Immature natural killer cell (primary cell): ENCODE results near the gene PRR20G. TPM values are rescaled to one million over a fixed set of nuclear protein-coding genes. Genes with fewer than 3 reads are reported as not detected.
A peak's percentile ranks its signal among the peaks of the same experiment; 100 is the strongest.

Experiments used
- DNase-seq, 3 donors: peaks; one replicate each; pipeline ENCODE4 v3.0.0; 2022; ENCODE audit warnings: mixed read lengths in 1 of 3
- H3K27ac Mint-ChIP-seq, 6 donors: one replicate each; pipeline ENCODE4 v1.8.0; 2020; ENCODE audit warnings: mixed read lengths in 6 of 6, mild to moderate bottlenecking in 5 of 6, inconsistent platforms in 4 of 6, moderate library complexity in 3 of 6
- H3K27me3 Mint-ChIP-seq, 3 donors: one replicate each; pipeline ENCODE4 v1.8.0; 2020 to 2021; ENCODE audit warnings: low read depth in 3 of 3, mild to moderate bottlenecking in 3 of 3, mixed read lengths in 3 of 3, moderate library complexity in 3 of 3, inconsistent platforms in 1 of 3
- H3K36me3 Mint-ChIP-seq, 3 donors: one replicate each; pipeline ENCODE4 v1.8.0; 2020; ENCODE audit warnings: mixed read lengths in 3 of 3, inconsistent platforms in 2 of 3, mild to moderate bottlenecking in 2 of 3
- H3K4me1 Mint-ChIP-seq, 2 donors: one replicate each; pipeline ENCODE4 v1.8.0; 2020; ENCODE audit warnings: inconsistent platforms in 2 of 2, mild to moderate bottlenecking in 2 of 2, mixed read lengths in 2 of 2, moderate library complexity in 1 of 2
- H3K4me3 Mint-ChIP-seq, 5 donors: one replicate each; pipeline ENCODE4 v1.8.0; 2020; ENCODE audit warnings: mild to moderate bottlenecking in 5 of 5, mixed read lengths in 5 of 5, inconsistent platforms in 3 of 5, moderate library complexity in 3 of 5
- H3K9me3 Mint-ChIP-seq, 6 donors: one replicate each; pipeline ENCODE4 v1.8.0; 2020; ENCODE audit warnings: mild to moderate bottlenecking in 6 of 6, mixed read lengths in 6 of 6, inconsistent platforms in 4 of 6, moderate library complexity in 3 of 6
- polyA plus RNA-seq, 3 donors: library from polyadenylated mRNA; unstranded; fragments of 300-500 nt; fragmentation: Illumina TruSeq; gene quantifications; one replicate each; pipeline ENCODE4 v1.2.3, GENCODE V29; 2021

Gene PRR20G
- polyA plus RNA-seq, 3 donors from 2014 or later, result not detected

DNA sequence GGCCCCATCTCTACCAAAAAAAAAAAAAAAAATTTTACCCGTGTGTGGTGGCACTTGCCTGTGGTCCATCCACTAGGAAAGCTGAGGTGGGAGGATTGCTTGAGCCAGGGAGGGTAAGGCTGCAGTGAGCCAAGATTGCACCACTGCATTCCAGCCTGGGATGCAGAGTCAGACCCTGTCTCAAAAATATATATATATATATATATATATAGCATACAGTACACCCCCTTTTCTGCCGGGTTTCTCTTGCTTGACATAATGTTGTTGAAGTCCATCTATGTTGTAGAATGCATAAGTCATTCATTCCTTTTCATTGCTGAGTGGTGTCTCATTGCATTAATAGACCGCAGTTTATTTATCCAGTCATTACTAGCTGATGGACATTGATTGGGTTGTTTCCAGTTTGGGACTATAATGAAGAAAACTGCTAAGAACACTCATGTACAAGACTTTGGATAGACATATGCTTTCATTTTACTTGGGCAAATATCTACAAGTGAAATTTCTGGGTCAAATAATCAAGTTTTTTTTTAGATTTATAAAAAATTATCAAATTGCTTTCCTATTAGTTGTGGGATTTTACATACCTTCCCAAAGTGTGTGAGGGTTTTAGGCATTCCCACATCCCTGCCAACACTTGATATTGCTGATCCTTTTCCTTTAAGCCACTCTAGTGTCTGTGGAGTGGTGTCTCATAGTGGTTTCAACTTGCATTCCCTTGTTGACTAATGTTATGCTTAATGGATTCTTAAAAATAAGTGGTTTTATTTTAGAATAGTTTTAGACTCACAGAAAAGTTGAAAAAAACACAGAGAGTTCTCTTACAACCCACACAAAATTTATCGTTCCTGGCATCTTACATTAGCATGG lies 2.1 kb upstream of the PRR20G start:
- no peak for DNase-seq
- Mint-ChIP-seq H3K27ac (no peak overlapping the region), H3K27me3 (peaks cover 4 to 8% (median 7%) of the 10 kb centered on the region in 3 donors), H3K4me1 (no peaks in the 10 kb centered on the region), H3K36me3 (peaks cover 0 to 3% (median 0%) of the 10 kb centered on the region in 3 donors), H3K9me3 (peaks cover 0 to 2% (median 0%) of the 10 kb centered on the region in 6 donors), H3K4me3 (no peak overlapping the region)

DNA sequence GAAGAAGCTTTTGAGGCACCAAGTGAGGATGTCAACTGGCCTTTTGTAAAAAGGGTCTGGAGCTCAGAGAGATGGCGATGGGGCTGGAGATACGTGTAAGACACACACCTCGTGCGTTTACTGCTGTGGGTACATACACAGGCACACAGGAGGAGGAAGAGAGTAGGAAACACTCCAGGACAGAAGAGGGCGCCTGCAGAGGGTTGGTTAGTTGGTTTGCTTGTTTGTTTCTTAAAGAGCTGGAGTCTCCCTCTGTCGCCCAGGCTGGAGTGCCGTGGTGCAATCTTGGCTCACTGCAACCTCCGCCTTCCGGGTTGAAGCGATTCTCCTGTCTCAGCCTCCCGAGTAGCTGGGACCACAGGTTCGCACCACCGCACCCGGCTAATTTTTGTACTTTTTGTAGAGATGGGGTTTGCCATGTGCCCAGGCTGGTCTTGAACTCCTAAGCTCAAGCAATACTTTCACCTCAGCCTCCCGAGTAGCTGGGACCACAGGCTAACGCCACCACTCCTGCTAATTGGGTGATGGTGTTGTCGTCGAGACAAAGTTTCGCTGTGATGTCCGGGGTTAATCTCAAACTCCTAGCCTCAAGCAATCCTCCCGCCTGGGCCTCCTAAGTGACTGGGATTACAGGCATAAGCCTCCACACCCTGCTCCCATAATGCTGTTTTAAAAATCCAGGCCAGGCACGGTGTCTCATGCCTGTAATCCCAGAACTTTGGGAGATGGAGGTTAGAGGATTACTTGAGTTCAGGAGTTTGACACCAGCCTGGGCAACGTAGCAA lies 1.3 kb upstream of the PRR20G start:
- H3K27me3 Mint-ChIP-seq, result peaks cover 4 to 7% (median 6%) of the 10 kb centered on the region in 3 donors
- peaks cover 0 to 3% (median 0%) of the 10 kb centered on the region in 3 donors for H3K36me3 Mint-ChIP-seq
- no peak overlapping the region for H3K4me3 Mint-ChIP-seq
- DNase-seq, result peak in 1 of 3 donors; percentile 5
- peaks cover 0 to 2% (median 0%) of the 10 kb centered on the region in 6 donors for H3K9me3 Mint-ChIP-seq
- H3K4me1 Mint-ChIP-seq, result no peaks in the 10 kb centered on the region
- no peak overlapping the region for H3K27ac Mint-ChIP-seq

DNA sequence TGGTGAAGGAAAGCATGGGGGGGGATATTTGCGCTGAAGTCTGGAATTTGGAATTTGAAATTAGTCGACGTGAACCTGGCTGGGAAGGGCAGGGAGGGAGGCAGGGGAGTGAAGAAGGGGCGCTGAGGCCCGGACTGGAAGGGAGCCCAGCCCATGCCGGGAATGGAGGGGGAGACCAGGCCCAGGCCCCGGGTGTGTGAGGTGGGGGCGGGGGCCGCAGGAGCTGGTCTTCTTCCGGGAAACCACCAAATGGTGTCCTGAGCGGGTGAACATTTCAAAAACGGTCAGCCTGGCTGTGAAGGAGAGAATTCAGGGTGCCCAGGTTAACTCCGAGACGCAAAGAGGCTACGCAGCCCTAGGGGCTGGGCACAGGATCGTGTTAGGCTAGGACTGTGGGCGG lies 497 bp upstream of the PRR20G start:
- Mint-ChIP-seq H3K4me1 (no peaks in the 10 kb centered on the region), H3K36me3 (peaks cover 0 to 3% (median 0%) of the 10 kb centered on the region in 3 donors), H3K27ac (no peak overlapping the region), H3K27me3 (peaks cover 4 to 7% (median 6%) of the 10 kb centered on the region in 3 donors), H3K9me3 (peaks cover 0 to 2% (median 0%) of the 10 kb centered on the region in 6 donors), H3K4me3 (no peak overlapping the region)
- no peak for DNase-seq

DNA sequence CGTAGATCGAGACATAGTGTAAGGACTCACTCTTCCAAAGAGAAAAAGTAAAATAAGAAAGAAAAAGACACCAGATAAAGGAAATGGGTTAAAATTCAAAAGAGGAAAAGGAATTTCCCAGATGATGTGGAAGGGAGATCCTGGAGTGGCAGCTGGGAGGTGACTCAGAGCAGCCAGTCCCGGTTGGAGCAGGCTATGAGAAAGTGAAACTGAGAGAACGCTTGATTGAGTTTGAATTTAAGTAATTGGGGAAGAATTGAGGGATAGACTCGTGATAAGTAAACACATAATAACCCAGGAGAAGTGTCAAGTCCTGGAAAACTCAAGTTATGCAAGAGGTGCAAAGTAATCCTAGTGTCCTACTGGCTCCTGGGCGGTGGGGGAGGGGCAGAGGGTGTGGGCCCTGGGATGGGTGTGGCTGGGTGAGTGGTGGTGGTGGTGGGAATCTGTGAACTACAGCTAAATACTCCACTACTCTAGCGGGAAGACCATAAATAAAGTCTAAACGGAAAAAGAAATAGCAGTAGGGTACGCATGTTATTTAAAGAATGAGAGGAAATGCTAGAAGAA lies 1.2 kb downstream of the PRR20G start:
- peaks cover 0 to 2% (median 0%) of the 10 kb centered on the region in 6 donors for H3K9me3 Mint-ChIP-seq
- H3K27ac Mint-ChIP-seq, result no peak overlapping the region
- H3K27me3 Mint-ChIP-seq, result peaks cover 4 to 7% (median 4%) of the 10 kb centered on the region in 3 donors
- no peaks in the 10 kb centered on the region for H3K4me1 Mint-ChIP-seq
- H3K36me3 Mint-ChIP-seq, result peaks cover 0 to 3% (median 0%) of the 10 kb centered on the region in 3 donors
- no peak overlapping the region for H3K4me3 Mint-ChIP-seq
- no peak for DNase-seq

DNA sequence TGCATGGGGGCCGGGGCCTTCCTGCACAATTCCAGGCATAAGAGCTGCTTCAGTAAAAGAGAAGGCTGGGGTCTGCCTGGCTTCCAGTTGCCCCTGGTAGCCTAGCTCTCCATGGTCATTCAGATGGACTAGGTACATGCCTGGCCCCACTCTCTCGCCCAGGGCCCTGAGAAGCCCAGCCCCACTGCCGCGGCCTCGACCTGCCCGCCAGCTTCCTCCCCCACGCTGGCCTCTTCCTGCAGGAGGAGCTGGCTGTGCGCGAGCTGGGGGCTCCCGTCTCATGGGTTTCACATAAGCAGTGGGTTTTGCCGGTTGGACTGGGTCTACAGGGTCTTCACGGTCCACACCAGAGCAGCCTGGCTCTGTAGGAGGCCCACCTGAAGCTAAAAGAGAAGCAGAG lies 3.6 kb downstream of the PRR20G start:
- no peak for DNase-seq
- Mint-ChIP-seq H3K9me3 (peaks cover 0 to 2% (median 0%) of the 10 kb centered on the region in 6 donors), H3K27me3 (peaks cover 4 to 7% (median 4%) of the 10 kb centered on the region in 3 donors), H3K4me1 (no peaks in the 10 kb centered on the region), H3K36me3 (peaks cover 0 to 3% (median 0%) of the 10 kb centered on the region in 3 donors), H3K27ac (no peak overlapping the region), H3K4me3 (no peak overlapping the region)

DNA sequence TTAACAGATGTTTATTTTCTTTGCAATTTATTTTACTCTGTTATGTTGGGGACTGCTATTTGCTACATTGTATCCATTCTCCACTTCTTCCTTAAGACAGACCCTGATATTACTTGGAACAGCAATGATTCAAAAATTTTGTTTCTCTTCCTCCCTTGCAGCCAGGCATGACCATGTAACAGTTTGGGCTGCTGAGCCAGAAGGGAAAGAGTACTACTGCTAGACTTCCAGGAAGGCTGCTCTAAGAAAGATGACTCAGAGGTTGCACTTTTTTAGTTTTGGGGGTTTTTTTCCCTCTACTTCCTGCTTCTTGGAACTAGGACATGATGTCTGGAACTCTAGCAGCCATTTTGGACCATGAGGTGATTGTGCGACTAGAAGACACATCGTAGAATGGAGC lies 10.3 kb downstream of the PRR20G start:
- no peak for DNase-seq
- no peak overlapping the region for H3K27ac Mint-ChIP-seq
- H3K36me3 Mint-ChIP-seq, result no peaks in the 10 kb centered on the region
- H3K9me3 Mint-ChIP-seq, result no peaks in the 10 kb centered on the region
- peaks cover 2 to 10% (median 3%) of the 10 kb centered on the region in 3 donors for H3K27me3 Mint-ChIP-seq
- no peaks in the 10 kb centered on the region for H3K4me1 Mint-ChIP-seq
- H3K4me3 Mint-ChIP-seq, result no peak overlapping the region

DNA sequence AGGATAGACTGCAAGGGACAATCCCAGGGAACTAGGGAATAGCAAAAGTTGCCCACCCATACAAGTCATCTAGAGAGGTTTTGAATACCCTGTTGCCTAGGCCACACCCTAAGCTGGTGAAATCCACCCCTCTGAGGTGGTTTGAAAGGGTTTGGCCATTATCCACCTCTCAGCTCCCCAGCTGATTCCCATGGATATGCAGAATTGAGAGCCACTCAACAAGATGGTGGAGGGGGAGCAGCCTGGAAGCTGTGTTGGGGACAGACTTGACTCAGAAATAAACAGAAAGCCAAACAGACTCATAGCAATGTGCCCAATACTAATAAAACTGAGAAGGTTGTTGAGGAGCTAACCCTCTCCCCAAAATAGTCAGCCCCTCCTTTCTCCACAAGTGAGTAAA lies 10.9 kb downstream of the PRR20G start:
- Mint-ChIP-seq H3K27me3 (peaks cover 2 to 10% (median 3%) of the 10 kb centered on the region in 3 donors), H3K27ac (no peak overlapping the region), H3K9me3 (no peaks in the 10 kb centered on the region), H3K4me1 (no peaks in the 10 kb centered on the region), H3K36me3 (no peaks in the 10 kb centered on the region), H3K4me3 (no peak overlapping the region)
- DNase-seq, result no peak

DNA sequence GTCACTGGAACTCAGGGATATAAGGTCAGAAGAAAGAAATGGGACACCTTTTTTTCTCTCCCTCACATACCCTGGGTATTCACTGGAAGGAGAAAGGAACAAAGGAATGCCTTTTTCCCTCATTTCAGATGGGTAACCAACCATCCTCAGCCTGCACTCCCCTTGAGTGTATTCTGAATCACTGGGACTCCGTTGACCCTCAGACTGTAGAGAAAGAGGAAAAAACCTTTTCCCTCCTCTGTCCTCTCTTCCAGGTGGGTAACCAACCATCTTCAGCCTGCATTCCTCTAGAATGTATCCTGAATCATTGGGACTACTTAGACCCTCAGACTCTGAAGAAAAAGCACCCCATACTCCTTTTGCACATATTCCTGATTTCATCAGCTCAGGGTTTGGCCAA lies 11.4 kb downstream of the PRR20G start:
- Mint-ChIP-seq H3K36me3 (no peaks in the 10 kb centered on the region), H3K27me3 (peaks cover 2 to 10% (median 3%) of the 10 kb centered on the region in 3 donors)

DNA sequence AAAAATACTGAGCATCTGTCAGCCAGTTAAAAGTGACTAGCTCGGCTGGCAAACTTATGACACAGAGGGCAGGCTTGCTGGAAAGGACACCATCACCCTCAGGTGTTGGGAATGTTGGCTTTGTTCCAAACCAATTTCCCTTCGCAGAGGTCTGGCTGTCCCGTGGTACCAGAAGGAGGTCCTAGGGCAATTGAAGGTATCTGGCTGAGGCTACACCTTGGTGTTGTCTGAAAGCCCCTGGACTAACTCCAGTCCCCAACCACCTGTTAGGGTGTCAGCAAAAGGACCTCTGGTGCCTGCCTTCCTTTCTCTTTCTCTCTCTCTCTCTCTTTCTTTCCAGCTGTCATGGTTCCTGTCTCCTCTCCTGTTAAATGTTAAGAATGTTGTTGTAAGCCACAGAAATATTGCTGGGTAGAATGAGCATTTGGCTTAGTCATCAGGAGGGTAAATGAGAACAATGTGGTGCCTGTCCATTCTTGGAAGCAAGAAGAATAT lies 12.5 kb downstream of the PRR20G start:
- DNase-seq, result no peak
- no peak overlapping the region for H3K4me3 Mint-ChIP-seq
- peaks cover 2 to 10% (median 3%) of the 10 kb centered on the region in 3 donors for H3K27me3 Mint-ChIP-seq
- no peaks in the 10 kb centered on the region for H3K4me1 Mint-ChIP-seq
- no peaks in the 10 kb centered on the region for H3K36me3 Mint-ChIP-seq
- H3K9me3 Mint-ChIP-seq, result no peaks in the 10 kb centered on the region
- no peak overlapping the region for H3K27ac Mint-ChIP-seq

More for the DNA sequence above, 11.4 kb downstream of the PRR20G start:
- Mint-ChIP-seq H3K27ac (no peak overlapping the region), H3K9me3 (no peaks in the 10 kb centered on the region), H3K4me1 (no peaks in the 10 kb centered on the region), H3K4me3 (no peak overlapping the region)
- DNase-seq, result no peak

DNA sequence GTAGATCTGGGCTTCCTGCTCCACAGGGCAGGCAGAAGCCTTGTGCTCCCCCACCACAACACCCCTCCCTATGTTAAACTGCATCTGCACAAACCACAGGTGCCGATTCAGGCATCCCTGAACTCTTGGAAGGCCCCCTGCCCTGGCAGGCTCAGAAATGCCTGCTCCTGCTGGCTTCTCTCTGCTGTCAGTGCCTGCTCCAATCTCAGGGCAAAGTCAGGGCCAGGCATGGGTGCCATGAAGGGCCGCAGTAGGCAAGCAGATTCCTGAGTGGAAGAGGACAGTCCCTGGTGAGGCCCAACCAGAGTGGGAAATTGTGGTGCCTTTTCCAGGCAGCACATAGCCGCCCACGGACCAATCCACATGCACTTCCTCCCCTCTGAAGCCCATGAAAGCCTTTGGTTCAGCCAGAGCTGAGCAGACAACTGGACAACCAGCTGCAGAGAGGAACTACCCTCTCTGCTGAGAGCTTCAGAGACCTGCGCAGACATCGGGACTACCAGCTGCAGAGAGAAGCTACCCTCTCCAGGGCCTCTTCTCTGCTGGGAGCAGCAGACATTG lies 13.6 kb downstream of the PRR20G start:
- H3K9me3 Mint-ChIP-seq, result peaks cover 0 to 8% (median 0%) of the 10 kb centered on the region in 6 donors
- DNase-seq, result no peak
- peaks cover 0 to 10% (median 3%) of the 10 kb centered on the region in 3 donors for H3K27me3 Mint-ChIP-seq
- H3K4me3 Mint-ChIP-seq, result no peak overlapping the region
- no peaks in the 10 kb centered on the region for H3K36me3 Mint-ChIP-seq
- H3K4me1 Mint-ChIP-seq, result no peaks in the 10 kb centered on the region
- H3K27ac Mint-ChIP-seq, result no peak overlapping the region

DNA sequence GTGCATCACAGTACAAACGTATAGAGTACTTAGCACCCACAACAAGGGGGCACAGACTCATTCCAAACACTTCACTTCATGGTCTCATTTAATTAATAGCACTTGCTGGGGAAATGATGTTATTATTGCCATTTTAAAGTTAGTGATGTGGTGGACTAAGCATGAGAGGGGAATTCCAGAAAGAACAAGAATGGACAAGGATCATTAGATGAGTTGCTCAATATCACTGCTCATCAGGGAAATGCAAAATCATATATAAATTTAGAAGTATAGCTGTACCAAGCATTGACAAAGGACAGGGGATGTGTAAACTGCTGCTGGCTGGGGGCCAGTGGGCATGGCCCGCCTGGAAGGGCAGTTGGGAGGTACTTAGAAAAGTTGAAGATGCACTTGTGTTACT lies 14.6 kb downstream of the PRR20G start:
- Mint-ChIP-seq H3K4me1 (no peaks in the 10 kb centered on the region), H3K27me3 (peaks cover 0 to 10% (median 3%) of the 10 kb centered on the region in 3 donors), H3K4me3 (no peak overlapping the region), H3K27ac (no peak overlapping the region), H3K36me3 (no peaks in the 10 kb centered on the region), H3K9me3 (peaks cover 0 to 11% (median 2%) of the 10 kb centered on the region in 6 donors)
- no peak for DNase-seq

DNA sequence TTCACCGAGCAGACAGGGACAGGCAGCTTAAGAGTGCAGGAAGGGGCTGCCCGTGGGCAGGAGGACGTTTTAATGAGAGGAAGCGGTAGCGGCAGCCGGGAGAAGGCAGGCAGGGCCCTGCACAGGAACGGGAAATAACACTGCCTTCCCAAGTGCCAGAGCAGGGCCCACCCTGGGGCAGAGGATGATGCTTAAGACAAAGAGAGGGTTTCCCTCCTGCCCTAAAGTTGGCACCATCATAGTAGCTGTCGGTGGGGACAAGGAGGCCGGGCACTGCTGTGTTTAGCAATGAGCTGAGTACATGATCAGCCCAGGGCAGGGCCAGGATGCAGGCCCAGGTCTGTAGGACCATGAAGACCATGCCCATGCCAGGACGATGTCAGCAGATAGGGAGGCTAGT lies 21.7 kb downstream of the PRR20G start:
- Mint-ChIP-seq H3K4me1 (no peaks in the 10 kb centered on the region), H3K27ac (no peak overlapping the region), H3K4me3 (no peak overlapping the region), H3K36me3 (no peaks in the 10 kb centered on the region), H3K9me3 (peaks cover 0 to 11% (median 2%) of the 10 kb centered on the region in 6 donors), H3K27me3 (peaks cover 0 to 4% (median 1%) of the 10 kb centered on the region in 3 donors)
- no peak for DNase-seq

DNA sequence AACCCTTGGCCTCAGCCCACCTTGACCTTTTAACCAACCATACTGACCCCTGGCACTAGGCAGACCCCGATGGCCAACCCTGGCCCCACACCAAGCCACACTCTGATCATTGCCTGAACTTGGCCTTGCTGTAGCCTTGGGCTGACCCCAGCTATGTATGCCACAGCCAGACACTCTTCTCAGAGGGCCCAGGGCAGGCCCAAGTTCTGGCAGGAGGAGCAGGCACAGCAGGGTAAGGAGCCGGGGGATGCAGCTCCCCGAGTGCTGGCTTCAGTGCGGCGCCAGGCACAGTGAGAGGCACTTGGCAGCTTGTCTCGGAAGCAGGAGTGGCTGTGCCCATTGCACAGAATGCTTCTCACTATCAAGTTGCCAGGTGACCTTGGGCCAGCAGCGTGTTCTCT lies 22.3 kb downstream of the PRR20G start:
- H3K4me3 Mint-ChIP-seq, result no peak overlapping the region
- no peaks in the 10 kb centered on the region for H3K4me1 Mint-ChIP-seq
- no peak for DNase-seq
- H3K27ac Mint-ChIP-seq, result no peak overlapping the region
- peaks cover 0 to 11% (median 2%) of the 10 kb centered on the region in 6 donors for H3K9me3 Mint-ChIP-seq
- H3K36me3 Mint-ChIP-seq, result no peaks in the 10 kb centered on the region
- peaks cover 0 to 4% (median 1%) of the 10 kb centered on the region in 3 donors for H3K27me3 Mint-ChIP-seq
